GM23248 (cell line): Measurements from ENCODE around the gene CHTF18.

ENCODE experiments used
- EZH2 ChIP-seq: fragments of 200-600 bp; sonication (generic); IDR thresholded peaks from 2 replicates; pipeline ENCODE4 v1.6.1; 2018; ENCODE audit warnings: antibody characterized with exemption, mild to moderate bottlenecking; ENCODE audit not compliant: insufficient read depth, poor library complexity, severe bottlenecking
- EZH2phosphoT487 ChIP-seq: fragments of 200-600 bp; sonication (generic); IDR thresholded peaks from 2 replicates; pipeline ENCODE4 v1.6.1; 2018; ENCODE audit warnings: antibody characterized with exemption, moderate library complexity, mild to moderate bottlenecking, low read depth; ENCODE audit not compliant: insufficient read depth

GRCh38 chr16:824194-824593 is 35.8 kb downstream of the CHTF18 start:
- no peak for TF ChIP-seq EZH2
- no peak for TF ChIP-seq EZH2phosphoT487
